H9 (cell line): ENCODE results near the gene PTPRN2. TPM values are rescaled to one million over a fixed set of nuclear protein-coding genes. Genes with fewer than 3 reads are reported as not detected.

Source experiments
- DNase-seq: peaks from one replicate; pipeline ENCODE4 v3.0.0-alpha.2; 2017
- H2AFZ ChIP-seq: one replicate; pipeline ENCODE4 v1.6.1; 2013; ENCODE audit warnings: mild to moderate bottlenecking, low read length, control low read depth, moderate library complexity
- H2AK5ac ChIP-seq: 2 replicates; pipeline ENCODE4 v1.6.1; 2013; ENCODE audit warnings: low read length, control low read depth, mixed read lengths; ENCODE audit not compliant: insufficient read length
- H2BK120ac ChIP-seq: one replicate; pipeline ENCODE4 v1.6.1; 2013; ENCODE audit warnings: low read depth, mild to moderate bottlenecking, low read length, control low read depth, inconsistent platforms; ENCODE audit not compliant: poor library complexity, severe bottlenecking
- H2BK12ac ChIP-seq: 2 replicates; pipeline ENCODE4 v1.6.1; 2013; ENCODE audit warnings: low read length, control low read depth, mixed read lengths, low read depth; ENCODE audit not compliant: insufficient read length
- H2BK15ac ChIP-seq: 2 replicates; pipeline ENCODE4 v1.6.1; 2013; ENCODE audit warnings: low read depth, low read length, control low read depth
- H2BK20ac ChIP-seq: one replicate; pipeline ENCODE4 v1.6.1; 2013; ENCODE audit warnings: low read depth, mild to moderate bottlenecking, low read length, control low read depth, inconsistent platforms; ENCODE audit not compliant: poor library complexity, severe bottlenecking
- H2BK5ac ChIP-seq: 2 replicates; pipeline ENCODE4 v1.6.1; 2013; ENCODE audit warnings: low read length, control low read depth, mixed read lengths; ENCODE audit not compliant: insufficient read length
- H3K14ac ChIP-seq: 2 replicates; pipeline ENCODE4 v1.6.1; 2013; ENCODE audit warnings: low read length, control low read depth; ENCODE audit not compliant: insufficient read depth
- H3K18ac ChIP-seq: 2 replicates; pipeline ENCODE4 v1.6.1; 2013; ENCODE audit warnings: low read depth, mild to moderate bottlenecking, mixed read lengths, low read length, control low read depth; ENCODE audit not compliant: insufficient read length
- H3K23ac ChIP-seq: 2 replicates; pipeline ENCODE4 v1.6.1; 2013; ENCODE audit warnings: low read length, control low read depth, mixed read lengths, low read depth; ENCODE audit not compliant: insufficient read length
- H3K23me2 ChIP-seq: 2 replicates; pipeline ENCODE4 v1.6.1; 2013; ENCODE audit warnings: low read depth, mild to moderate bottlenecking, mixed read lengths, low read length, control low read depth; ENCODE audit not compliant: insufficient read length, poor library complexity, severe bottlenecking
- H3K27ac ChIP-seq: 2 replicates; pipeline ENCODE4 v1.5.1; 2013; ENCODE audit warnings: low read length, control low read depth, mixed read lengths, low read depth; ENCODE audit not compliant: insufficient read length
- H3K27me3 ChIP-seq: 2 replicates; pipeline ENCODE4 v1.6.1; 2013; ENCODE audit warnings: low read length, control low read depth, inconsistent platforms; ENCODE audit not compliant: insufficient read depth
- H3K4ac ChIP-seq: 2 replicates; pipeline ENCODE4 v1.6.1; 2013; ENCODE audit warnings: low read depth, mild to moderate bottlenecking, control low read depth, inconsistent platforms, low read length, moderate library complexity
- H3K4me1 ChIP-seq: 2 replicates; pipeline ENCODE4 v1.6.1; 2013; ENCODE audit warnings: low read length, control low read depth, inconsistent platforms; ENCODE audit not compliant: insufficient read depth
- H3K4me2 ChIP-seq: 2 replicates; pipeline ENCODE4 v1.6.1; 2013; ENCODE audit warnings: low read length, control low read depth, mixed read lengths; ENCODE audit not compliant: insufficient read length, insufficient read depth
- H3K56ac ChIP-seq: 2 replicates; pipeline ENCODE4 v1.6.1; 2013; ENCODE audit warnings: low read depth, mild to moderate bottlenecking, mixed read lengths, low read length, control low read depth; ENCODE audit not compliant: insufficient read length
- H3K79me1 ChIP-seq: 2 replicates; pipeline ENCODE4 v1.6.1; 2013; ENCODE audit warnings: low read depth, mild to moderate bottlenecking, moderate library complexity, low read length, control low read depth, inconsistent platforms; ENCODE audit not compliant: insufficient read depth, poor library complexity, severe bottlenecking
- H3K79me2 ChIP-seq: 2 replicates; pipeline ENCODE4 v1.6.1; 2013; ENCODE audit warnings: low read length, control low read depth, inconsistent platforms; ENCODE audit not compliant: insufficient read depth
- H3K9ac ChIP-seq: 2 replicates; pipeline ENCODE4 v1.6.1; 2013; ENCODE audit warnings: low read length, control low read depth, mixed read lengths; ENCODE audit not compliant: insufficient read length; ENCODE audit errors: extremely low read depth
- H3K9me3 ChIP-seq: one replicate; pipeline ENCODE4 v1.6.1; 2013; ENCODE audit warnings: low read depth, low read length, inconsistent platforms; ENCODE audit not compliant: control insufficient read depth
- H3T11ph ChIP-seq: one replicate; pipeline ENCODE4 v1.6.1; 2013; ENCODE audit warnings: mild to moderate bottlenecking, low read length, control low read depth, inconsistent platforms
- H4K20me1 ChIP-seq: one replicate; pipeline ENCODE4 v1.6.1; 2013; ENCODE audit not compliant: control insufficient read depth, insufficient read length, insufficient read depth
- H4K5ac ChIP-seq: 2 replicates; pipeline ENCODE4 v1.6.1; 2013; ENCODE audit warnings: low read depth, mild to moderate bottlenecking, mixed read lengths, low read length, control low read depth; ENCODE audit not compliant: insufficient read length
- H4K8ac ChIP-seq: replicated peaks from 2 replicates; pipeline ENCODE4 v1.6.1; 2013; ENCODE audit warnings: low read length, control low read depth, mixed read lengths, low read depth; ENCODE audit not compliant: insufficient read length
- H4K91ac ChIP-seq: 2 replicates; pipeline ENCODE4 v1.6.1; 2013; ENCODE audit warnings: low read depth, mild to moderate bottlenecking, moderate library complexity, mixed read lengths, low read length, control low read depth; ENCODE audit not compliant: insufficient read length
- H3K27ac Mint-ChIP-seq, 3 experiments: 2 replicates in 2 of 3; 3 replicates in 1 of 3; pipeline ENCODE4 v1.8.0; 2020 to 2021; ENCODE audit warnings: mixed read lengths in 3 of 3, mild to moderate bottlenecking in 1 of 3, moderate library complexity in 1 of 3
- H3K27me3 Mint-ChIP-seq: 2 replicates; pipeline ENCODE4 v1.8.0; 2021; ENCODE audit warnings: low read depth, mild to moderate bottlenecking, moderate library complexity, mixed read lengths
- H3K36me3 Mint-ChIP-seq, 3 experiments: 2 replicates in 2 of 3; 3 replicates in 1 of 3; pipeline ENCODE4 v1.8.0; 2020 to 2021; ENCODE audit warnings: low read depth in 3 of 3, mixed read lengths in 3 of 3; ENCODE audit not compliant: insufficient read depth in 1 of 3
- H3K4me1 Mint-ChIP-seq, 2 experiments: 2 replicates each; pipeline ENCODE4 v1.8.0; 2020; ENCODE audit warnings: mixed read lengths in 2 of 2
- H3K4me3 Mint-ChIP-seq, 2 experiments: 2 replicates in 1 of 2; 3 replicates in 1 of 2; pipeline ENCODE4 v1.8.0; 2020 to 2021; ENCODE audit warnings: mild to moderate bottlenecking in 2 of 2, mixed read lengths in 2 of 2, moderate library complexity in 1 of 2
- H3K9me3 Mint-ChIP-seq, 2 experiments: 2 replicates in 1 of 2; 3 replicates in 1 of 2; pipeline ENCODE4 v1.8.0; 2020; ENCODE audit warnings: mild to moderate bottlenecking in 2 of 2, mixed read lengths in 2 of 2, moderate library complexity in 1 of 2
- CTCF ChIP-seq: fragments of 200-600 bp; sonication (generic); conservative IDR thresholded peaks from 3 replicates; pipeline ENCODE4 v1.8.0; 2021; ENCODE audit warnings: antibody characterized with exemption, mild to moderate bottlenecking
- WGBS: extraction: QIAGEN DNeasy Blood & Tissue Kit; methylation state at CpG from one replicate; pipeline ENCODE4 v1.1.7; 2013; ENCODE audit warnings: missing lambda C conversion rate, low lambda C conversion rate, mixed read lengths; ENCODE audit not compliant: insufficient read length; ENCODE audit errors: extremely low coverage; 5-methylcytosine and 5-hydroxymethylcytosine counted together
- total RNA-seq: library from RNA; stranded (reverse); gene quantifications from 2 replicates; pipeline ENCODE4 v1.2.1, GENCODE V29; 2021

The PTPRN2 gene
- total RNA-seq, 1 experiment from 2014 or later, result 5.2 TPM

- TF ChIP-seq CTCF, result no peak
- Histone ChIP-seq H3K4ac (no peak overlapping the region), H2AFZ (no peak overlapping the region), H3K18ac (no peak overlapping the region), H2AK5ac (no peak overlapping the region), H3K4me1 (no peaks in the 10 kb centered on the region), H3K9ac (no peak overlapping the region), H3K79me2 (no peaks in the 10 kb centered on the region), H3K27ac (no peak overlapping the region), H2BK15ac (no peak overlapping the region), H3K27me3 (no peaks in the 10 kb centered on the region), H3K14ac (peak overlapping the region; percentile 25; the same call in 1 of the 2 replicates), H2BK20ac (no peak overlapping the region), H3K79me1 (no peaks in the 10 kb centered on the region), H4K91ac (no peak overlapping the region), H3K23ac (no peak overlapping the region), H3K23me2 (no peaks in the 10 kb centered on the region), H2BK12ac (no peak overlapping the region), H2BK120ac (no peak overlapping the region), H4K8ac (no peak overlapping the region), H3K4me2 (no peak overlapping the region), H2BK5ac (no peak overlapping the region), H3K56ac (no peak overlapping the region), H3K9me3 (no peaks in the 10 kb centered on the region), H4K20me1 (no peaks in the 10 kb centered on the region), H4K5ac (no peak overlapping the region), H3T11ph (no peak overlapping the region)
- no peak overlapping the region for H3K27ac Mint-ChIP-seq
- no peaks in the 10 kb centered on the region; a peak in 1 of 5 replicates for H3K9me3 Mint-ChIP-seq
- H3K4me3 Mint-ChIP-seq, result no peak overlapping the region; a peak in 1 of 5 replicates
- DNase-seq, result no peak
- WGBS, result no CpG with 5 or more reads among the region's 6 CpGs
- peaks cover 0 to 3% (median 0%) of the 10 kb centered on the region in 3 experiments; a peak in 1 of 7 replicates for H3K36me3 Mint-ChIP-seq
- peaks cover under 1 to 5% of the 10 kb centered on the region in 2 experiments; a peak in 3 of 4 replicates for H3K4me1 Mint-ChIP-seq
- H3K27me3 Mint-ChIP-seq, result peaks cover 67% of the 10 kb centered on the region
Measured at GRCh38 chr7:157518514-157519175, 1069.0 kb downstream of the PTPRN2 start.
